Measurements from ENCODE around the gene CSNK2B. TPM values are rescaled to one million over a fixed set of nuclear protein-coding genes. Genes with fewer than 3 reads are reported as not detected.
A peak's percentile ranks its signal among the peaks of the same experiment; 100 is the strongest.

Gene CSNK2B
- total and polyA plus RNA-seq, 9 of the 15 experiments (the other 6 are each of a cell fraction or from before 2014, with no cell fraction given): 120 to 1,126 (median 529) TPM

DNA sequence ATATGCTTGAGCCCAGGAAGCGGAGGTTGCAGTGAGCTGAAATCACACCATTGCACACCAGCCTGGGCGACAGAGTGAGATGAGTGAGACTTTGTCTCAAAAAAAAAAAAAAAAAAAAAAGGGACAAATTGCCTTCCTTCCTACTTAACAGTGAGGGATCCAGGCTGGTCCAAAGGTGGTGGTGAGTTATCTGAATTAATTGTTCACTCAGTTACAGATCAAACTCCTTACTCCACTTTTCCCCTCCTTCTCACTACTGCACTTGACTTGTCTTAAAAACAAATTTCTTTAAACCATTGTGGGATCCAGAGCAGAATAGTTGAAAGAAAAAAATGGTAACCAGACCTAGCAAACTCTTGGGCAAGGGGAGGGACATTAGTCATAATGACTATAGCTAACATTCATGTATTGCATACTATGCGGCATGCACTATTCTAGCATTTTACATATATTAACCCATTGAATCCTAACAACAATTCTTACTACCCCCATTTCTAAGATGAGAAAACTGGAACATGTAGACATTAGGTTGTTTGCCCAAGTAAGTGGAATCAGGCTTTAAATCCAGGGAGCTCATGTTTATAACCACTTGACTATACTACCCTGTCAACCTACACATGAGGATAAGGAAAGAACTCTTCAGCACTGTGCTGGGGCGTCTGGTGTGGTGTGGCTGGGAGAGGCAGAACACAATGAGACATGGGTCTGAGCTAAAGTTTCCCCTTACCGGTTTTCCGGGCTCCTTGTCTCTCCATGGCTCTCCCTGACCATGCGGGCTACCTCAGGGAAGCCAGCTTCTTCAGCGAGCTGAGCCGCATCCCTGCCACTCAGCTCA is 2.5 kb upstream of the CSNK2B start (continued):
- TF ChIP-seq, protein P1, sequence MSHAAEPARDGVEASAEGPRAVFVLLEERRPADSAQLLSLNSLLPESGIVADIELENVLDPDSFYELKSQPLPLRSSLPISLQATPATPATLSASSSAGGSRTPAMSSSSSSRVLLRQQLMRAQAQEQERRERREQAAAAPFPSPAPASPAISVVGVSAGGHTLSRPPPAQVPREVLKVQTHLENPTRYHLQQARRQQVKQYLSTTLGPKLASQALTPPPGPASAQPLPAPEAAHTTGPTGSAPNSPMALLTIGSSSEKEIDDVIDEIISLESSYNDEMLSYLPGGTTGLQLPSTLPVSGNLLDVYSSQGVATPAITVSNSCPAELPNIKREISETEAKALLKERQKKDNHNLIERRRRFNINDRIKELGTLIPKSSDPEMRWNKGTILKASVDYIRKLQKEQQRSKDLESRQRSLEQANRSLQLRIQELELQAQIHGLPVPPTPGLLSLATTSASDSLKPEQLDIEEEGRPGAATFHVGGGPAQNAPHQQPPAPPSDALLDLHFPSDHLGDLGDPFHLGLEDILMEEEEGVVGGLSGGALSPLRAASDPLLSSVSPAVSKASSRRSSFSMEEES (CRISPR knock-in tag; IDR thresholded peaks at IDR 0.05): no peak
- TF ChIP-seq, protein P2, sequence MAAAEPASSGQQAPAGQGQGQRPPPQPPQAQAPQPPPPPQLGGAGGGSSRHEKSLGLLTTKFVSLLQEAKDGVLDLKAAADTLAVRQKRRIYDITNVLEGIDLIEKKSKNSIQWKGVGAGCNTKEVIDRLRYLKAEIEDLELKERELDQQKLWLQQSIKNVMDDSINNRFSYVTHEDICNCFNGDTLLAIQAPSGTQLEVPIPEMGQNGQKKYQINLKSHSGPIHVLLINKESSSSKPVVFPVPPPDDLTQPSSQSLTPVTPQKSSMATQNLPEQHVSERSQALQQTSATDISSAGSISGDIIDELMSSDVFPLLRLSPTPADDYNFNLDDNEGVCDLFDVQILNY (CRISPR knock-in tag; IDR thresholded peaks at IDR 0.05): no peak
- TF ChIP-seq, protein P3, sequence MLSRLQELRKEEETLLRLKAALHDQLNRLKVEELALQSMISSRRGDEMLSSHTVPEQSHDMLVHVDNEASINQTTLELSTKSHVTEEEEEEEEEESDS (CRISPR knock-in tag; IDR thresholded peaks at IDR 0.05): no peak
- TF ChIP-seq, protein P4, sequence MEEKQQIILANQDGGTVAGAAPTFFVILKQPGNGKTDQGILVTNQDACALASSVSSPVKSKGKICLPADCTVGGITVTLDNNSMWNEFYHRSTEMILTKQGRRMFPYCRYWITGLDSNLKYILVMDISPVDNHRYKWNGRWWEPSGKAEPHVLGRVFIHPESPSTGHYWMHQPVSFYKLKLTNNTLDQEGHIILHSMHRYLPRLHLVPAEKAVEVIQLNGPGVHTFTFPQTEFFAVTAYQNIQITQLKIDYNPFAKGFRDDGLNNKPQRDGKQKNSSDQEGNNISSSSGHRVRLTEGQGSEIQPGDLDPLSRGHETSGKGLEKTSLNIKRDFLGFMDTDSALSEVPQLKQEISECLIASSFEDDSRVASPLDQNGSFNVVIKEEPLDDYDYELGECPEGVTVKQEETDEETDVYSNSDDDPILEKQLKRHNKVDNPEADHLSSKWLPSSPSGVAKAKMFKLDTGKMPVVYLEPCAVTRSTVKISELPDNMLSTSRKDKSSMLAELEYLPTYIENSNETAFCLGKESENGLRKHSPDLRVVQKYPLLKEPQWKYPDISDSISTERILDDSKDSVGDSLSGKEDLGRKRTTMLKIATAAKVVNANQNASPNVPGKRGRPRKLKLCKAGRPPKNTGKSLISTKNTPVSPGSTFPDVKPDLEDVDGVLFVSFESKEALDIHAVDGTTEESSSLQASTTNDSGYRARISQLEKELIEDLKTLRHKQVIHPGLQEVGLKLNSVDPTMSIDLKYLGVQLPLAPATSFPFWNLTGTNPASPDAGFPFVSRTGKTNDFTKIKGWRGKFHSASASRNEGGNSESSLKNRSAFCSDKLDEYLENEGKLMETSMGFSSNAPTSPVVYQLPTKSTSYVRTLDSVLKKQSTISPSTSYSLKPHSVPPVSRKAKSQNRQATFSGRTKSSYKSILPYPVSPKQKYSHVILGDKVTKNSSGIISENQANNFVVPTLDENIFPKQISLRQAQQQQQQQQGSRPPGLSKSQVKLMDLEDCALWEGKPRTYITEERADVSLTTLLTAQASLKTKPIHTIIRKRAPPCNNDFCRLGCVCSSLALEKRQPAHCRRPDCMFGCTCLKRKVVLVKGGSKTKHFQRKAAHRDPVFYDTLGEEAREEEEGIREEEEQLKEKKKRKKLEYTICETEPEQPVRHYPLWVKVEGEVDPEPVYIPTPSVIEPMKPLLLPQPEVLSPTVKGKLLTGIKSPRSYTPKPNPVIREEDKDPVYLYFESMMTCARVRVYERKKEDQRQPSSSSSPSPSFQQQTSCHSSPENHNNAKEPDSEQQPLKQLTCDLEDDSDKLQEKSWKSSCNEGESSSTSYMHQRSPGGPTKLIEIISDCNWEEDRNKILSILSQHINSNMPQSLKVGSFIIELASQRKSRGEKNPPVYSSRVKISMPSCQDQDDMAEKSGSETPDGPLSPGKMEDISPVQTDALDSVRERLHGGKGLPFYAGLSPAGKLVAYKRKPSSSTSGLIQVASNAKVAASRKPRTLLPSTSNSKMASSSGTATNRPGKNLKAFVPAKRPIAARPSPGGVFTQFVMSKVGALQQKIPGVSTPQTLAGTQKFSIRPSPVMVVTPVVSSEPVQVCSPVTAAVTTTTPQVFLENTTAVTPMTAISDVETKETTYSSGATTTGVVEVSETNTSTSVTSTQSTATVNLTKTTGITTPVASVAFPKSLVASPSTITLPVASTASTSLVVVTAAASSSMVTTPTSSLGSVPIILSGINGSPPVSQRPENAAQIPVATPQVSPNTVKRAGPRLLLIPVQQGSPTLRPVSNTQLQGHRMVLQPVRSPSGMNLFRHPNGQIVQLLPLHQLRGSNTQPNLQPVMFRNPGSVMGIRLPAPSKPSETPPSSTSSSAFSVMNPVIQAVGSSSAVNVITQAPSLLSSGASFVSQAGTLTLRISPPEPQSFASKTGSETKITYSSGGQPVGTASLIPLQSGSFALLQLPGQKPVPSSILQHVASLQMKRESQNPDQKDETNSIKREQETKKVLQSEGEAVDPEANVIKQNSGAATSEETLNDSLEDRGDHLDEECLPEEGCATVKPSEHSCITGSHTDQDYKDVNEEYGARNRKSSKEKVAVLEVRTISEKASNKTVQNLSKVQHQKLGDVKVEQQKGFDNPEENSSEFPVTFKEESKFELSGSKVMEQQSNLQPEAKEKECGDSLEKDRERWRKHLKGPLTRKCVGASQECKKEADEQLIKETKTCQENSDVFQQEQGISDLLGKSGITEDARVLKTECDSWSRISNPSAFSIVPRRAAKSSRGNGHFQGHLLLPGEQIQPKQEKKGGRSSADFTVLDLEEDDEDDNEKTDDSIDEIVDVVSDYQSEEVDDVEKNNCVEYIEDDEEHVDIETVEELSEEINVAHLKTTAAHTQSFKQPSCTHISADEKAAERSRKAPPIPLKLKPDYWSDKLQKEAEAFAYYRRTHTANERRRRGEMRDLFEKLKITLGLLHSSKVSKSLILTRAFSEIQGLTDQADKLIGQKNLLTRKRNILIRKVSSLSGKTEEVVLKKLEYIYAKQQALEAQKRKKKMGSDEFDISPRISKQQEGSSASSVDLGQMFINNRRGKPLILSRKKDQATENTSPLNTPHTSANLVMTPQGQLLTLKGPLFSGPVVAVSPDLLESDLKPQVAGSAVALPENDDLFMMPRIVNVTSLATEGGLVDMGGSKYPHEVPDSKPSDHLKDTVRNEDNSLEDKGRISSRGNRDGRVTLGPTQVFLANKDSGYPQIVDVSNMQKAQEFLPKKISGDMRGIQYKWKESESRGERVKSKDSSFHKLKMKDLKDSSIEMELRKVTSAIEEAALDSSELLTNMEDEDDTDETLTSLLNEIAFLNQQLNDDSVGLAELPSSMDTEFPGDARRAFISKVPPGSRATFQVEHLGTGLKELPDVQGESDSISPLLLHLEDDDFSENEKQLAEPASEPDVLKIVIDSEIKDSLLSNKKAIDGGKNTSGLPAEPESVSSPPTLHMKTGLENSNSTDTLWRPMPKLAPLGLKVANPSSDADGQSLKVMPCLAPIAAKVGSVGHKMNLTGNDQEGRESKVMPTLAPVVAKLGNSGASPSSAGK (IDR thresholded peaks at IDR 0.05): no peak
- TF ChIP-seq ZNF644 (tag; IDR thresholded peaks at IDR 0.05; ENCODE audit: low read depth) (no peak), CCNT2 (IDR thresholded peaks at IDR 0.05; ENCODE audit: borderline replicate concordance, extremely low read depth, insufficient read length, low read depth, low read length) (no peak), ZNF561 (CRISPR knock-in tag; conservative IDR thresholded peaks at IDR 0.05) (no peak), ZNF23 (CRISPR knock-in tag; IDR thresholded peaks at IDR 0.05) (no peak), NR2F6 (CRISPR knock-in tag; IDR thresholded peaks at IDR 0.05) (no peak; the same call in 1 of the 2 replicates), ZNF785 (CRISPR knock-in tag; IDR thresholded peaks at IDR 0.05) (0 out of 2 replicates have a peak, but pooled peaks have one; percentile 3), HNRNPUL1 (IDR thresholded peaks at IDR 0.05; ENCODE audit: low read length) (no peak)
